ENCODE measurements around the gene MAP4K5. TPM values are rescaled to one million over a fixed set of nuclear protein-coding genes. Genes with fewer than 3 reads are reported as not detected.

The MAP4K5 gene
- total and polyA plus RNA-seq, 2 donors from 2014 or later, result 9.4 to 47.8 TPM

DNA sequence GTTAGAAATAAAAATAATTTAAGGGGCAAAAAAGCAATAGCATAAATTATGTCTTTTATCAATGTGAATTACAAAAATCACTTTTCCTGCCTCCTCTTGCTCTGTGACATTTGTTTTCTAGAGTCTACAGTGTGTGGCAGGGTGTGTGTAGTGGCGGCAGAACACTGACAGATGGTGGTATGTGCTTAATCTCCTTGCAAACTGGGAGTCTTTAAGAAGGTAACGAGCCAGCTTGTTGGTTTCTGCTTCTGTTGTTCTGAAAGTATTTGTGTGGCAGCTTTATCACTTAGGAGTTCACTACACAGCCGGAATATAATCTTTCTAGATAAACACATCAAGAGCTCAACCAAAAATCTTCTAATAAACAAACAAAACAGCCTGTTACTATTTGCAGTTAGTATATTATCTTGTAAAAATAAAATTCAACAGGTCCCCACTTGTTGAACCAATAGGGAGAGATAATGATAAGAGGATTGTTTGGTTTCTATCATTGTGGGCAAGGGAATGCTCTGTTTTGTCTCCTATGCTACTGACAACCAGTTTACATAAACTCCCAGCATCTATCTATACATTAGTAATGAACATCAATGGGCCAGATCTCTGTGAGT lies 148.6 kb downstream of the MAP4K5 start:
- no peak for FAIRE-seq
- intact Hi-C loops (cut with DNase I), result no loop called here
- TF ChIP-seq, protein P1, sequence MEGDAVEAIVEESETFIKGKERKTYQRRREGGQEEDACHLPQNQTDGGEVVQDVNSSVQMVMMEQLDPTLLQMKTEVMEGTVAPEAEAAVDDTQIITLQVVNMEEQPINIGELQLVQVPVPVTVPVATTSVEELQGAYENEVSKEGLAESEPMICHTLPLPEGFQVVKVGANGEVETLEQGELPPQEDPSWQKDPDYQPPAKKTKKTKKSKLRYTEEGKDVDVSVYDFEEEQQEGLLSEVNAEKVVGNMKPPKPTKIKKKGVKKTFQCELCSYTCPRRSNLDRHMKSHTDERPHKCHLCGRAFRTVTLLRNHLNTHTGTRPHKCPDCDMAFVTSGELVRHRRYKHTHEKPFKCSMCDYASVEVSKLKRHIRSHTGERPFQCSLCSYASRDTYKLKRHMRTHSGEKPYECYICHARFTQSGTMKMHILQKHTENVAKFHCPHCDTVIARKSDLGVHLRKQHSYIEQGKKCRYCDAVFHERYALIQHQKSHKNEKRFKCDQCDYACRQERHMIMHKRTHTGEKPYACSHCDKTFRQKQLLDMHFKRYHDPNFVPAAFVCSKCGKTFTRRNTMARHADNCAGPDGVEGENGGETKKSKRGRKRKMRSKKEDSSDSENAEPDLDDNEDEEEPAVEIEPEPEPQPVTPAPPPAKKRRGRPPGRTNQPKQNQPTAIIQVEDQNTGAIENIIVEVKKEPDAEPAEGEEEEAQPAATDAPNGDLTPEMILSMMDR (IDR thresholded peaks at IDR 0.05; ENCODE audit: borderline replicate concordance, extremely low read depth, insufficient read depth), result peak; percentile 6
- peaks cover 0 to 28% (median 26%) of the 10 kb centered on the region in 3 donors for H3K4me1 ChIP-seq (ENCODE audit: control insufficient read depth in 2 of 3, insufficient read depth in 2 of 3, low read depth in 1 of 3, low read length in 3 of 3)
- H3K36me3 ChIP-seq (ENCODE audit: control insufficient read depth in 2 of 3, insufficient read depth in 3 of 3, low read length in 3 of 3), result peaks cover 0 to 5% (median 0%) of the 10 kb centered on the region in 3 donors
- DNase-seq, result peak in 2 of 5 donors; percentile 62 to 75
- no peak overlapping the region for H3K27ac ChIP-seq (ENCODE audit: low read depth in 2 of 2, low read length in 2 of 2)
- H3K9me3 ChIP-seq (ENCODE audit: control insufficient read depth in 2 of 3, insufficient read depth in 1 of 3, low read length in 3 of 3), result no peaks in the 10 kb centered on the region
- no peak overlapping the region for H3K9ac ChIP-seq (ENCODE audit: low read length in 3 of 3)
- H3K27me3 ChIP-seq (ENCODE audit: control insufficient read depth, insufficient read depth, low read length), result no peaks in the 10 kb centered on the region
- no peak overlapping the region for H3K4me3 ChIP-seq (ENCODE audit: low read length in 3 of 3)

DNA sequence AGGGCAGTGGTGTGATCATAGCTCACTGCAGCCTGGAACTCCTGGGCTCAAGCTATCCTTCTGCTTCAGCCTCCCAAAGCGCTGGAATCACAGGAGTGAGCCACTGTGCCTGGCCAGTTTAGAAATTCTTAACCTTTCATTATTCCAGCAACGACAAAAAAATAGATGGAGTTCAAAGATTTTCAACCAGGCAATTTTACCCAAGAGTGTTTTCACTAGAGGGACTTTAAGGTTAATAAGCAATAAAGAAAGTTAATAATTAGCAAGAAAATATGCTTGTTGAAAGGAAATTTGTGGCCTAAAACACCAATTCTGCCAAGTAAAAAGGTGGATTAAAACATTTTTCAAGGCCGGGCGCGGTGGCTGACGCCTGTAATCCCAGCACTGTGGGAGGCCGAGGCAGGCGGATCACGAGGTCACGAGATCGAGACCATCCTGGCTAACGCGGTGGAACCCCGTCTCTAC lies 150.5 kb downstream of the MAP4K5 start:
- intact Hi-C loops (cut with DNase I), result no loop called here
- Histone ChIP-seq H3K4me1 (ENCODE audit: control insufficient read depth in 2 of 3, insufficient read depth in 2 of 3, low read depth in 1 of 3, low read length in 3 of 3) (peaks cover 0 to 16% (median 15%) of the 10 kb centered on the region in 3 donors), H3K27me3 (ENCODE audit: control insufficient read depth, insufficient read depth, low read length) (no peaks in the 10 kb centered on the region), H3K9me3 (ENCODE audit: control insufficient read depth in 2 of 3, insufficient read depth in 1 of 3, low read length in 3 of 3) (no peaks in the 10 kb centered on the region), H3K4me3 (ENCODE audit: low read length in 3 of 3) (no peak overlapping the region), H3K27ac (ENCODE audit: low read depth in 2 of 2, low read length in 2 of 2) (peak overlapping the region; percentile 37 to 78), H3K9ac (ENCODE audit: low read length in 3 of 3) (no peak overlapping the region), H3K36me3 (ENCODE audit: control insufficient read depth in 2 of 3, insufficient read depth in 3 of 3, low read length in 3 of 3) (peaks cover 0 to 7% (median 0%) of the 10 kb centered on the region in 3 donors)
- TF ChIP-seq, protein P1 (IDR thresholded peaks at IDR 0.05; ENCODE audit: borderline replicate concordance, extremely low read depth, insufficient read depth), result no peak
- peak; percentile 83 for FAIRE-seq
- peak in 2 of 5 donors; percentile 47 to 57 for DNase-seq

DNA sequence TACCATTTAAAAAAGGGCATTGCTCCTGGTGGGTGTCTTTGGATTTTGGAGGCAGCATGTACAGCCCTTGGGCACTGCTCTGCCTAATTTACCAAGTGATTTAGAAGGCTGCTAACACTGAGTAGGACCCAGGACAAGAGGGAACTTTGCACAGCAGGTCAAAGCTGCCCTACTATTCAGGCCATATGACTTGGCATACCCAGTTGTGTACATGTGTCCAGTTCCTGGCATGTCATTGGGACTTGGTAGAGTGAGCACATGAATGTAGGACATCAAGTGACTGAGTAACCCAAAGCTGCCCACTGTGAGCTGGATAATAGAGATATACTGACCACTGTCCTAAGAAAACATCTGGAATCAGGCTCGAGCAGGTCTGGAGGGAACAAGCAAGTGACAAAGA lies 151.4 kb downstream of the MAP4K5 start:
- TF ChIP-seq, protein P1 (IDR thresholded peaks at IDR 0.05; ENCODE audit: borderline replicate concordance, extremely low read depth, insufficient read depth), result no peak
- FAIRE-seq, result no peak
- H3K9me3 ChIP-seq (ENCODE audit: control insufficient read depth in 2 of 3, insufficient read depth in 1 of 3, low read length in 3 of 3), result no peaks in the 10 kb centered on the region

More for the DNA sequence above, 151.4 kb downstream of the MAP4K5 start:
- Histone ChIP-seq H3K27me3 (ENCODE audit: control insufficient read depth, insufficient read depth, low read length) (no peaks in the 10 kb centered on the region), H3K27ac (ENCODE audit: low read depth in 2 of 2, low read length in 2 of 2) (peak overlapping the region; percentile 37 to 78), H3K36me3 (ENCODE audit: control insufficient read depth in 2 of 3, insufficient read depth in 3 of 3, low read length in 3 of 3) (peaks cover 0 to 7% (median 0%) of the 10 kb centered on the region in 3 donors), H3K4me3 (ENCODE audit: low read length in 3 of 3) (peak overlapping the region in 1 of 3 donors; percentile 11), H3K9ac (ENCODE audit: low read length in 3 of 3) (no peak overlapping the region), H3K4me1 (ENCODE audit: control insufficient read depth in 2 of 3, insufficient read depth in 2 of 3, low read depth in 1 of 3, low read length in 3 of 3) (peaks cover 0 to 16% (median 15%) of the 10 kb centered on the region in 3 donors)
- no peak for DNase-seq
- intact Hi-C loops (cut with DNase I), result no loop called here

All from kidney (tissue), 14 donors.